NB4 (cell line): ENCODE measurements around the gene MPP2.

Experiments used
- DNase-seq: peaks from one replicate; pipeline ENCODE4 v3.0.0; 2010; ENCODE audit warnings: low read depth
- H3K4me3 ChIP-seq: one replicate; pipeline ENCODE4 v1.5.1; 2011; ENCODE audit warnings: mild to moderate bottlenecking, low read depth, low read length, moderate library complexity
- CTCF ChIP-seq: IDR thresholded peaks from one replicate; pipeline ENCODE4 v1.5.1; 2012; ENCODE audit warnings: low read depth, low read length
- MYC ChIP-seq: IDR thresholded peaks from 2 replicates; pipeline ENCODE4 v1.6.1; 2011; ENCODE audit warnings: low read depth, low read length
- POLR2A ChIP-seq: IDR thresholded peaks from 2 replicates; pipeline ENCODE4 v1.6.1; 2011; ENCODE audit warnings: mild to moderate bottlenecking; ENCODE audit not compliant: insufficient read length; ENCODE audit errors: extremely low read depth
- TF ChIP-seq, protein P1 (sequence below): IDR thresholded peaks from 2 replicates; pipeline ENCODE4 v1.6.1; 2011; ENCODE audit warnings: low read depth, low read length

The MPP2 gene

GRCh38 chr17:43909537-43910231 lies 2.3 kb upstream of the MPP2 start:
- no peak overlapping the region for H3K4me3 ChIP-seq
- TF ChIP-seq POLR2A (no peak), CTCF (no peak), MYC (no peak)
- TF ChIP-seq, protein P1, sequence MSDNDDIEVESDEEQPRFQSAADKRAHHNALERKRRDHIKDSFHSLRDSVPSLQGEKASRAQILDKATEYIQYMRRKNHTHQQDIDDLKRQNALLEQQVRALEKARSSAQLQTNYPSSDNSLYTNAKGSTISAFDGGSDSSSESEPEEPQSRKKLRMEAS, result no peak
- no peak for DNase-seq

DNA sequence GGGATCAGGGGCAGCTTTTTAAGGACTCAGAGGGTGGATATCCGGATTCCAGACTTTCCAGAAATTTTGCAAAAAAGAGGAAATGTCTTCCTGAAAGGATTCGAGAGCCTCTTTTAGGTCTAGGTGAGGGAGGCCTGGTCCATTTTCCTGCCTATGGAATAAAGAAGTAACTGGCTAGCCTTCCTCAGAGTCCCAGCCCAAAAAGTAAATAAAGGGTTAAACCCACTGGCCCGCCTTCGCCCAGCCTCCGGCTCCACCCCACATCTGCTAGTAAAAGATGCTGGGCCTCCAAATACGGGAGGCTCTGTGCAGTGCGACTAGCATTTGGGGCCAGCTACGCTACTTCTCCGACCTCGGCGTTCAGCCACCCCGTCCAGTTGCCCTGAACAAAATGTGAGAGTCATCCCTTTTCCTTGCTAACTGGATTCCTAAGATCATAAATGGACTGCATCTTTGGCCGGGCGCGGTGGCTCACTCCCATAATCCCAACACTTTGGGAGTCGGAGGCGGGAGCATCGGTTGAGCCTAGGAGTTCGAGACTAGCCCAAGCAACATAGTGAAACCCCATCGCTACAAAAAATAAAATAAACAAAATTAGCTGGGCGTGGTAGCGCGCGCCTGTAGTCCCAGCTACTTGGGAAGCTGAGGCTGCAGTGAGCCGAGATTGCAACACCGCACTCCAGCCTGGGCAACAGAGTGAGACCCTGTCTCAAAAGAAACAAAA lies 824 bp upstream of the MPP2 start:
- DNase-seq, result peak; percentile 68
- no peak overlapping the region for H3K4me3 ChIP-seq
- TF ChIP-seq, protein P1, result no peak
- TF ChIP-seq POLR2A, result no peak
- TF ChIP-seq CTCF, result no peak
- TF ChIP-seq MYC, result no peak

DNA sequence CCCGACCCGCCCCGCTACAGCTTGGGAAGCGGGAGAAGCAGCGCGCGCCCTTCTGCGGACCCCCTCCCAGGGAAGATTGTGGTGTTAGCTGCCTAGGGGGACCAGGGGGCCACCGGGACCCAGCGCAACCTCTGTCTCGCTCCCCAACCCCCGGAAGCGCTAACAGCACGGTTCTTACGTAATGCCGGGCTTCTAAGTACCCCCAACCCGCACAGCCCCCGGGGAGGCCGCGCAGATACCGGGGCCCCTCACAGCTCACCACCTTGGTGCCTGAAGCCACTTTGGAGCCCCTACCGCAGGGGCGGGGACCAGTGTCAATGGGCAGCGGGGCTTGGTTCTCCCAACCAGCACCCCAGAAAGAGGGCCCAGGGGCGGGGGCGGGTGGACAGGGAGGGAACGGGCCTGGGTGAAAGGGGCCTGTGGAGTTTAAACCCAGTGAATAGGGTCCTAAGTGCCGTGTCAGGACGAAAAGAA lies 348 bp downstream of the MPP2 start:
- TF ChIP-seq, protein P1, result no peak
- no peak for TF ChIP-seq CTCF
- no peak for TF ChIP-seq MYC
- TF ChIP-seq POLR2A, result no peak
- H3K4me3 ChIP-seq, result peak overlapping the region; percentile 16
- DNase-seq, result peak; percentile 39

DNA sequence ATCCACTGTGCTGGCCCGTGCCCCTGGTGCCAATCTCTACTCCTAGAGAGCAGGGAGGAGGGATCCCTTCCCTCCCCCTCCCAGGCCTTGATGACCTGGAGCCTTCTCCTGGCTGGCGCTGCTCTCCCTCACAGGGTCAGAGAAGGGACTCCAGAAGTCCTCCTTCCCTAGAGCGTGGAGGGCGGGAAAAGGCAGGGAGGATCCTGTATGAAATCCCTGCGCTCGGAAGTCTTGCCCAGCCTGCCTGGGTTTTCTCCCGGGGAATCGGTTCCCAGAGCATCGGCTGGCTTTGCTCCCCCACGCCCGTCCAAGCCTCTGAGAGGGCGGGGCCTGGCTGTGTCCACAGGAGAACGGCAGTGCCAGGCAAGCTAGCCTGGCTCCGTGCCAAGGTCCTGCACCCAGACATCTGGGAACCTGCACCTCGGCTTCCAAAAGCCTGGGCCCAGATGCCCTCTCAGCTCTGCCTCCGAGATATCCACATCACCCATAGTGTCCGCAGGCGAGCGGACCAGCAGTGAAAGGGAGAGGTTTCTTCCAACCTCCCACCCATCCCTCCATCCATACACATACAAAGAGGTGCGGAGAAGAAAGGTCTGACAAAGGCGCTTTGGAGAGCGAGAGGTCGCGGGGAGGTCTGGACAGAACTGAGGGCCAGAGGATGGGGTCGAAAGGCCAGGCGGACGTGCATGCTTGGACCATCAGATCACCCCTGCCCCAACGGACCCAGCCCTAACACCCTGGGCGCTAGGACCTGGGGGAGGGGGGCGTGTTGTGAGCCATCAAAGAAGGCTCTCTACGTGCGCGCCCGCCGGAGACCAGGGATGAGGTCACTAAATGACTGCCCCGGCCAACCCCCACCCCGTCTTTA lies 1.1 kb downstream of the MPP2 start:
- H3K4me3 ChIP-seq, result no peak overlapping the region
- peak; percentile 40 for DNase-seq
- TF ChIP-seq, protein P1, result no peak
- TF ChIP-seq MYC, result no peak
- no peak for TF ChIP-seq POLR2A
- TF ChIP-seq CTCF, result no peak

- TF ChIP-seq MYC, result no peak
- no peak for TF ChIP-seq POLR2A
- no peak for TF ChIP-seq CTCF
- TF ChIP-seq, protein P1, result no peak
- no peak overlapping the region for H3K4me3 ChIP-seq
- no peak for DNase-seq
These were observed 1.8 kb downstream of the MPP2 start for GRCh38 chr17:43905400-43905984.
